ENCODE data around the gene PTPN13.

PTPN13 gene

GRCh38 chr4:86819561-86819960 is 225.4 kb downstream of the PTPN13 start:
- no peak for TF ChIP-seq CTCF (IDR thresholded peaks at IDR 0.05; ENCODE audit: borderline replicate concordance, control extremely low read depth, extremely low read depth, insufficient read depth, missing control alignments)
- in situ Hi-C loops (cut with MboI; ENCODE audit: low sequenced_read_pairs, unreplicated experiment) = no loop called here
- DNase-seq (ENCODE audit: low spot score) = no peak

GRCh38 chr4:86821151-86821550 is 227.0 kb downstream of the PTPN13 start:
- no peak for TF ChIP-seq CTCF (IDR thresholded peaks at IDR 0.05; ENCODE audit: borderline replicate concordance, control extremely low read depth, extremely low read depth, insufficient read depth, missing control alignments)
- DNase-seq (ENCODE audit: low spot score) = no peak
- in situ Hi-C loops (cut with MboI; ENCODE audit: low sequenced_read_pairs, unreplicated experiment) = no loop called here

- TF ChIP-seq CTCF (IDR thresholded peaks at IDR 0.05; ENCODE audit: borderline replicate concordance, control extremely low read depth, extremely low read depth, insufficient read depth, missing control alignments) = no peak
- DNase-seq (ENCODE audit: low spot score) = no peak
- in situ Hi-C loops (cut with MboI; ENCODE audit: low sequenced_read_pairs, unreplicated experiment) = no loop called here
Observed at GRCh38 chr4:86822136-86822535, 228.0 kb downstream of the PTPN13 start.

- TF ChIP-seq CTCF (IDR thresholded peaks at IDR 0.05; ENCODE audit: borderline replicate concordance, control extremely low read depth, extremely low read depth, insufficient read depth, missing control alignments) = no peak
- in situ Hi-C loops (cut with MboI; ENCODE audit: low sequenced_read_pairs, unreplicated experiment) = no loop called here
- no peak for DNase-seq (ENCODE audit: low spot score)
Observed at GRCh38 chr4:86825511-86825910, 231.4 kb downstream of the PTPN13 start.

- no peak for DNase-seq (ENCODE audit: low spot score)
- no peak for TF ChIP-seq CTCF (IDR thresholded peaks at IDR 0.05; ENCODE audit: borderline replicate concordance, control extremely low read depth, extremely low read depth, insufficient read depth, missing control alignments)
Observed at GRCh38 chr4:86831262-86832130, 237.4 kb downstream of the PTPN13 start.

GRCh38 chr4:86833615-86834014 is 239.5 kb downstream of the PTPN13 start:
- DNase-seq (ENCODE audit: low spot score) = no peak
- no peak for TF ChIP-seq CTCF (IDR thresholded peaks at IDR 0.05; ENCODE audit: borderline replicate concordance, control extremely low read depth, extremely low read depth, insufficient read depth, missing control alignments)

More at GRCh38 chr4:86831262-86832130, 237.4 kb downstream of the PTPN13 start:
- in situ Hi-C loops (cut with MboI; ENCODE audit: low sequenced_read_pairs, unreplicated experiment) = no loop called here

More at GRCh38 chr4:86833615-86834014, 239.5 kb downstream of the PTPN13 start:
- in situ Hi-C loops (cut with MboI; ENCODE audit: low sequenced_read_pairs, unreplicated experiment) = no loop called here

All from GM13976 (cell line).